HepG2 (cell line): ENCODE results near the gene TTC31. TPM values are rescaled to one million over a fixed set of nuclear protein-coding genes. Genes with fewer than 3 reads are reported as not detected.

Source experiments
- AGO1 ChIP-seq: fragments of 200-400 bp; formaldehyde crosslinking; IDR thresholded peaks from 2 replicates; pipeline ENCODE4 v1.6.1; 2017; ENCODE audit warnings: mild to moderate bottlenecking, low read depth, low read length, moderate library complexity; ENCODE audit not compliant: poor library complexity, severe bottlenecking
- AHDC1 ChIP-seq: sonication (generic); formaldehyde crosslinking; IDR thresholded peaks from 2 replicates; pipeline ENCODE4 v1.5.1; 2020; ENCODE audit warnings: mild to moderate bottlenecking, missing genetic modification reagents, borderline replicate concordance
- CENPX ChIP-seq: sonication (generic); formaldehyde crosslinking; IDR thresholded peaks from 2 replicates; pipeline ENCODE4 v1.9.0; 2021; ENCODE audit warnings: mild to moderate bottlenecking, missing genetic modification reagents, moderate library complexity
- CHD4 ChIP-seq: fragments of 200-600 bp; sonication (generic); IDR thresholded peaks from 2 replicates; pipeline ENCODE4 v1.7.0; 2017; ENCODE audit warnings: mild to moderate bottlenecking, low read length, borderline replicate concordance
- HMGXB3 ChIP-seq: sonication (generic); formaldehyde crosslinking; IDR thresholded peaks from 2 replicates; pipeline ENCODE4 v1.4.0; 2020; ENCODE audit warnings: missing genetic modification reagents, borderline replicate concordance
- HOXD1 ChIP-seq: sonication (generic); formaldehyde crosslinking; IDR thresholded peaks from 2 replicates; pipeline ENCODE4 v1.5.0; 2020; ENCODE audit warnings: missing genetic modification reagents
- JUN ChIP-seq: sonication (generic); formaldehyde crosslinking; IDR thresholded peaks from 2 replicates; pipeline ENCODE4 v1.4.0; 2020; ENCODE audit warnings: mild to moderate bottlenecking, missing genetic modification reagents
- MAFF ChIP-seq: IDR thresholded peaks from 2 replicates; pipeline ENCODE4 v1.6.1; 2011; ENCODE audit warnings: low read depth, low read length, improper control_type of control experiment
- PHF5A ChIP-seq: IDR thresholded peaks from one replicate; pipeline ENCODE4 v1.6.1; 2018; ENCODE audit warnings: low read depth, missing genetic modification reagents; ENCODE audit not compliant: unreplicated experiment
- TEF ChIP-seq: sonication (generic); formaldehyde crosslinking; IDR thresholded peaks from 2 replicates; pipeline ENCODE4 v1.5.0; 2020; ENCODE audit warnings: missing genetic modification reagents
- ZC3H4 ChIP-seq: sonication (generic); formaldehyde crosslinking; IDR thresholded peaks from 2 replicates; pipeline ENCODE4 v1.4.0; 2020; ENCODE audit warnings: missing genetic modification reagents, borderline replicate concordance
- ZMAT5 ChIP-seq: sonication (generic); formaldehyde crosslinking; IDR thresholded peaks from 2 replicates; pipeline ENCODE4 v1.5.0; 2020; ENCODE audit warnings: mild to moderate bottlenecking, low read depth, missing genetic modification reagents, borderline replicate concordance
- ZNF101 ChIP-seq: sonication (generic); formaldehyde crosslinking; IDR thresholded peaks from 2 replicates; pipeline ENCODE4 v1.4.0; 2020; ENCODE audit warnings: mild to moderate bottlenecking, low read depth, missing genetic modification reagents, borderline replicate concordance
- ZNF256 ChIP-seq: sonication (generic); formaldehyde crosslinking; conservative IDR thresholded peaks from 2 replicates; pipeline ENCODE4 v1.4.0; 2020; ENCODE audit warnings: missing genetic modification reagents
- ZNF335 ChIP-seq: sonication (generic); formaldehyde crosslinking; IDR thresholded peaks from 2 replicates; pipeline ENCODE4 v1.4.0; 2020; ENCODE audit warnings: missing genetic modification reagents
- ZNF414 ChIP-seq: sonication (generic); formaldehyde crosslinking; IDR thresholded peaks from 2 replicates; pipeline ENCODE4 v1.5.0; 2020; ENCODE audit warnings: missing genetic modification reagents
- ZNF446 ChIP-seq: sonication (generic); formaldehyde crosslinking; IDR thresholded peaks from 2 replicates; pipeline ENCODE4 v1.5.0; 2020; ENCODE audit warnings: mild to moderate bottlenecking, missing genetic modification reagents
- polyA plus RNA-seq, 8 experiments: library from polyadenylated mRNA; depleted of rRNA in 3 of 8; stranded (reverse) in 7 of 8; unstranded in 1 of 8; fragments of >200 nt; fragmentation: Illumina TruSeq in 4 of 8; extraction: Trizol in 4 of 8; gene quantifications; 2 replicates each; pipeline versions ENCODE4 v1.2.1 to v1.2.3, GENCODE V29; 2011 to 2016; ENCODE audit warnings: low read depth in 4 of 8, missing spikeins in 1 of 8, mixed read lengths in 1 of 8; ENCODE audit not compliant: insufficient read depth in 1 of 8
- total RNA-seq, 5 experiments: library from RNA; depleted of rRNA; stranded (reverse); fragments of >200 nt; fragmentation: Illumina TruSeq; extraction: Trizol; gene quantifications; 2 replicates each; pipeline ENCODE4 v1.2.3, GENCODE V29; 2016; ENCODE audit warnings: low read depth in 1 of 5

Gene TTC31
- total and polyA plus RNA-seq, 2 of the 13 experiments (the other 11 are each of a cell fraction or from before 2014, with no cell fraction given): 28.3 to 39.5 TPM

- TF ChIP-seq AHDC1 (CRISPR knock-in tag) (no peak), MAFF (no peak), ZNF414 (no peak), PHF5A (CRISPR knock-in tag) (peak; percentile 0), ZNF446 (no peak), ZC3H4 (CRISPR knock-in tag) (no peak), CENPX (CRISPR knock-in tag) (no peak), ZNF335 (CRISPR knock-in tag) (no peak), ZMAT5 (no peak), ZNF256 (CRISPR knock-in tag) (no peak), CHD4 (0 out of 2 replicates have a peak, but pooled peaks have one; percentile 45), HOXD1 (CRISPR knock-in tag) (no peak), AGO1 (no peak), HMGXB3 (no peak), TEF (no peak), JUN (CRISPR knock-in tag) (no peak), ZNF101 (CRISPR knock-in tag) (no peak)
Measured at GRCh38 chr2:74507926-74508520, 25.1 kb downstream of the TTC31 start (continued).
